Caki2 (cell line): Measurements from ENCODE around the gene TUBA1A. TPM values are rescaled to one million over a fixed set of nuclear protein-coding genes. Genes with fewer than 3 reads are reported as not detected.
"Not testable (repeated sequence)": the region's sequence is repeated elsewhere in the genome, so short reads cannot be mapped to it uniquely, and the experiment has no call there.

Source experiments
- DNase-seq: peaks from one replicate; pipeline ENCODE4 v3.0.0-alpha.2; 2015; ENCODE audit warnings: low read depth
- in situ Hi-C: cut with HindIII; loops from 2 replicates; pipeline ENCODE4 v1.10.0; 2016; ENCODE audit warnings: low sequenced_read_pairs, low pct_unique_long_range_greater_than_20kb, mixed read lengths
- total RNA-seq: library from RNA; depleted of rRNA; stranded (reverse); fragments of >200 nt; shearing (Covaris generic); gene quantifications from 2 replicates; pipeline ENCODE4 v1.2.3, GENCODE V29; 2014; ENCODE audit warnings: low replicate concordance

TUBA1A gene
- total RNA-seq, 1 experiment from 2014 or later: 654 TPM

DNA sequence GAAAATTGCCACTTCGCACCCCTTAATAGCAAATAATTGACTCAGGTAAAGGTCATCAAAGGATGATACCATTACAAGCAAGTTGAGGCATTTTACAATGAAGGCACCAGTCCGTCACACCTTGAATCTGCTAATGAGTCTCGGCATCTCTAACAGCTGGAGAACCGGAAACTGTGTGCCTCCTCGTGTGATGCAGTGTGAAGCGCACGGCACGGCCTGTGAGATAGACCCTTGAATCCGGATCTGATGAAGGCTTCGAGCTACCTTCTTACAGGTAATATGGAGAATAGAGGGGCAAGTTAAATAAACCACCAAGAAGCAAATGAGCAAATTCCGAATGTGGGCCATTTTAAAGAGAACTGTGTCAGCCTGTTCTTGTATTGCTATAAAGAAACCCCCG, 19.8 kb upstream of the TUBA1A start:
- in situ Hi-C loops: no loop called here
- DNase-seq: no peak

DNA sequence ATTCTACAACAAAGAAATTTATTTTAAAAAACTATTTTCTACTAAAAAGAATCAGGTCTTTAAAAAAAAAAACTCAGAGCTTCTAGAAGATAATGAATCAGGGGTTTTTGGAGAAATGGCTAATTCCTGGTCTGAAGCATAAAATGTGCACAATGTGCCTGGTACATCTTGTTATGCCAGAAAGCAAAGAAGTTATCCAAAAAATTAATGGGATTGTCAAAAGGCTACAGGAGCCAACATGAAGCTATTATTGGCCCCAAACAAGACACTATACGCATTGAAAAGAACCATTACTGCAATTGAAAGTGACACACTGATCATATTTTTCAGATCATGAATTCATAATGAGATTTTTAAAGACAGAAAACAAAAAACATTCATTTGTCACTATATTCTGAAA, 19.3 kb upstream of the TUBA1A start:
- DNase-seq: no peak
- in situ Hi-C loops: no loop called here

DNA sequence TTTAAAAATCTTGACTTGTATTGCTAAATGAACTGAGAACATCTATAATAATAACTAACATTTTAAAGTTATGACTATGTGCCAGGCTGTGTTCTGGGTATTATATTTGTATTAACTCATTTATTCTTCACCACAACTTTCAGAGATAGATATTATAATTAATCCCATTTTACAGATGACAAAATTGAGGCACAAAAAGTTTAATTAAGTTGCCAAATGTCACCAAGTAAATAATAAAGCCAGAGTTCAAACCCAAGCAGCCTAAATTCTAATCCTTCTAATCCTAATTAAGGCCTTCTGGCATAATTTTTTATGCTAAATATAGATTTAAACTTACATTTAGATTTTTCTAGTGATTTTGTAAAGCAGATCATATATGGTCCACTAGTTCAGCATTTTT, 17.5 kb upstream of the TUBA1A start:
- no peak for DNase-seq
- in situ Hi-C loops: no loop called here

DNA sequence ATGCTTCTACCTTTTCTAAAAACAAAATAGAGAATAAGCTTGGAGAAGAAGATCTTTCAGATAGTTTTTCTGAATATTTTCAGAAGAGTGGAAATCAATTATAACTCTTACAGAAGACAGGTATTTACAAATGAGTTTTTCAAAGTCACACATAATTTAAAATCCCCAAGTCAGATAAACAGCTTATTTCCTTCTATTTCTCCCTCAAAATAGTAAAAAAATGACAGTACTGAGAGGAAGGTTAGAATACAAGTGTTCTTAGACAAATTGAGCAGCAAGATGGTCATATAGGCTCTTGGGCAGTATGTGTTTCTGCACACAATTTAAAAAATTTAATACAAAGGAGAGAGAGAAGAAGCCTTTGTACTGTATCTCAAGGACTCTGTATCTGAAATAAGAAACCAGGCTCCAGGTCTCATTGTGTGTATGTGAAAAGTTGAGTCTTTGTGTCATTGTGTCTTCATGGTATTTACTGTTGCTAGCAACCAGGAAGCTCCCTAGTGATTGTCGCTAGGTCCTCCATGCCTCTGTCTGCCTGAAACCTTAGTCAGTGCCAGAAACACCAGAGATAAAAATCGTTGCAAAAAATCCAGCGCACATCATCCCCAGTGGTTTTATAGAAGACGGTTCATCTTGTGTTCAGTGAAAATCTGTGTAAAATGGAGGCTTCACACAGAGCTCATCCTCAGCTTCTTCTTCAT, 12.9 kb upstream of the TUBA1A start:
- in situ Hi-C loops: no loop called here
- DNase-seq: peak; percentile 50

DNA sequence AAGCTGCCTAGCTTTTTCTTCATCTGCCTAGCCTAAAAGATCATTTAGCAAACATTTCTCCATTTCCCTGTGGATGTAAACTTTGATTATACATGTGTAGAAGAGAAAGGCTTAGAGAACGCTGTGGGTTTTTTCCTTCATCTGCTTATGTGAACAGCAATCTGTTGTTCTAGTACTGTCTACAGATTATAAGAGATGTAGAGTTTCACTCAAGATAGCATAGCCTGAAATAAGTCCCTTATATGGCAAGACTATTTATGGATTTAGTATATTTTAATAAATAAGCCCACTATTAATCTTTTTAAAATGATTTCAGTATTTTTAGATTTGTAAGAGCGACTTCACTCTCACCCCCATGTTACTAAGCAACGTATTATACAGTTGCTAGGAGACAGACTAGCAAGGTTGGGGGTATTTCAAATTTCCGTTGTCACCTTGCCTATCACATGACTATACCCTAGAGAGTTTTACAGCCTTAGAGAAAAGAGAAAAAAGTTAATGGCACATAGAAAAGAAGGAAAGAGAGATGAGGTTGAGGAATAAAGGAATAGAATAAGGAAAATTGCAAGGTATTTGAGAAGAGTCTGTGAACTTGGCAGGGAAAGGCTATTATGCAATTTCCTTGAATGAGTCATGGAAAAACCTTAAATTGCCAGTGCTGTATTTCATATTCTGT, 12.2 kb upstream of the TUBA1A start:
- DNase-seq: peak; percentile 71
- in situ Hi-C loops: no loop called here

DNA sequence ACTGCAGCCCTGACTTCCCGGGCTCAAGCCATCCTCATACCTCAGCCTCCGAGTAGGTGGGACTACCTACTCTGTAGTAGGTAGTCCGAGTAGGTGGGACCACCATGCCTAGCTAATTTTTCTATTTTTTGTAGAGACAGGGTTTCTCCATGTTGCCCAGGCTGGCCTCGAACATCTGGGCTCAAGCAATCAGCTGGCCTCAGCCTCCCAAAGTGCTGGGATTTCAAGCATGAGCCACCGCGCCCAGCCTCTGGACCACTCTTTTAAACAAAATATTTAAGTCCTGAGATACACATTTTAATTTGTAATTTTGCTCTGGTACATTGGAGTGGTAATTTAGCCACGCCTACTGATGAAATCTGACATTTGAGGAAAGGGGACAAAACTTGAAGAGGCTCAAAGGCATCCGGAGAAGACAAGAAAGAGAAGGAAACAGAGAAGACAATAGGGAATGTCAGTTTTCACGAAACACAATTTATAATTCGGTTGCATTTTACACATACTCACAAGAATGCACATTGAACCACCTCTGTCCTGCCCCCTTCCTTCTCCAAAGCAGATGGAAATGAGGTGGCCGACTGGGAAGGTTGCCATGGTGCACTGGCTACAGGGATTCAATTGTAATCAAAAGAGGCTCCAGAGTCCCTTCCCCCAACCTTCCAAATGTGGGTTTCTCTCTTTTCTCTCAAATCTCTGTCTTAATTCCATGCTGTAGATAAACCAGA, 9.7 kb upstream of the TUBA1A start:
- DNase-seq: no peak

DNA sequence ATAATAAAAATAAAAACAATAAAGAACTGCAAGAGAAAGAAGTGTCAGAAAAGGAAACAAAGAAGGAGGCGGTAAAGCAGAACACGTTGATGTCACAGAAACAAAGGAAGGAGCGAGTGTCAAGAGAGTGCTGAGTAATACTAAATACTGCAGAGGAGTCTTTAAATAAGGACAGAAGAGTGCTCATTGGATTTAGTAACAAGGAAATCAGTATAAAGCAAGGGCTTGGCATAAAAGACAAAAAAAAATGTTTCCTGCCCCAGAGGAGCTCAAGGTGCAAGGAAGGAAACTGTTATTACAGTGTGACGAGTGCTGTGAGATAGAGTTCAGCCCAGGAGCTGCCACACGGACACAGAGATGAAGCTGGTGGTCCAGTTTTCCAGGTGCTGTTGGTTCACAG, 8.4 kb upstream of the TUBA1A start:
- in situ Hi-C loops: no loop called here
- DNase-seq: no peak

More for the DNA sequence above, 9.7 kb upstream of the TUBA1A start:
- in situ Hi-C loops: no loop called here

DNA sequence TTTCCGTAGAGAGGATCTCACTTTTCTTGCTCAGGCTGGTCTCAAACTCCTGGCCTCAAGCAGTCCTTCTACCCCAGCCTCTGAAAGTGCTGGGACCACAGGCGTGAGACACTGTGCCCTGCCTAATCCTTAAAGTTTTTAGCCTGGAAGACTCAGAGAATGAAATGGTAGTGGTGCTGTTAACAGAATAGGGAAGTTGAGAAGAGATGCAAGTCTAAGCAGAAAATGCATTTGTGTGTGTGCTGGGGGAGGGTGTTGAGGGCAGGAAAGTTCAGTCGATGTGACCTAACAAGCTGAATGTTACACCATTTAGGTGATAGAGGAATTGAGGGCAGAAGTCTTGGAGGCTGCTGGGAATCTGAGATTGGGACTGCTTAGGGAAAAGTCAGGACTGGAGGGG, 6.9 kb upstream of the TUBA1A start:
- no peak for DNase-seq
- in situ Hi-C loops: no loop called here

DNA sequence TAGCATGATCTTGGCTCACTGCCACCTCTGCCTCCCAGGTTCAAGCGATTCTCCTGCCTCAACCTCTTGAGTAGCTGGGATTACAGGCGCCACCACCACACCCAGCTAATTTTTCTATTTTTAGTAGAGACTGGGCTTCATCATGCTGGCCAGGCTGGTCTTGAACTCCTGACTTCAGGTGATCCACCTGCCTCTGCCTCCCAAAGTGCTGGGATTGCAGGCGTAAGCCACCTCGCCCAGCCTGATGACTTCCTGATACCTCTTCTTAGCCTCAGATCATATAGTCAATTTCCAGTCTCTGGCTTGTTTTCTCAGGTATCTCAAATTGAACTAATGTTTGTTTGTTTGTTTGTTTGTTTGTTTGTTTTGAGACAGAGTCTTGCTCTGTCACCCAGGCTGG, 4.9 kb upstream of the TUBA1A start:
- DNase-seq, in situ Hi-C loops: not testable (repeated sequence)

DNA sequence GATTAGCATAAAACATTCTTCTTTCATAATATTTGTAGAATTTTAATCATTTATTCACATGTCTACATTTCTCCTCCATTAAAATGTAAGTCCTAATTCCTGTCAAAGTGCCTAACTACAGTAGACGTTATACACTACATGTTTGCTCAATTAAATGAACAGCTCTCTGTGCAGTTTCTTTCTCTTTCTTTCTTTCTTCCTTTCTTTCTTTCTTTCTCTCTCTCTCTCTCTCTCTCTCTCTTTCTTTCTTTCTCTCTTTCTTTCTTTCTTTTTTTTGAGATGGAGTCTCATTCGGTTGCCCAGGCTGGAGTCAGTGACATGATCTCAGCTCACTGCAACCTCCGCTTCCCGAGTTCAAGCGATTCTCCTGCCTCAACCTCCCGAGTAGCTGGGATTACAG, 2.6 kb upstream of the TUBA1A start:
- DNase-seq, in situ Hi-C loops: not testable (repeated sequence)

DNA sequence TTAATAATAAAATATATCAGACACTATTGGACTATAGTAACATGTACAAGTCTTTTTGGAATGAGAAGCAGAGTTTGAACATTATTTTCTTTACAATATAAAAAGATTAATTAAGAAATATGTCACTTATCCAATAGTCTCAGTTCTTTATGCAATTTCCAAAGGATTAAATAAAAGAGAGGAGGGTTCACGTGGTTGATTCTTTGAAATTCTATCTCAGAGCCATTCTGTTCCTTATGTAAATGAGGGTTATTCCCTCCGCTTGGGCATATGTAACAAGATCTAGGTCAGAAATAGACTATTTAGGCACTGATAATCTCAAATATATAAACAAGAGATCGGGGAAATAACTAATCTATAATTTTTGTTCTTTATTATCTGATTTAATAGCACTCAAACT, 2.1 kb upstream of the TUBA1A start:
- no peak for DNase-seq
- in situ Hi-C loops: no loop called here

DNA sequence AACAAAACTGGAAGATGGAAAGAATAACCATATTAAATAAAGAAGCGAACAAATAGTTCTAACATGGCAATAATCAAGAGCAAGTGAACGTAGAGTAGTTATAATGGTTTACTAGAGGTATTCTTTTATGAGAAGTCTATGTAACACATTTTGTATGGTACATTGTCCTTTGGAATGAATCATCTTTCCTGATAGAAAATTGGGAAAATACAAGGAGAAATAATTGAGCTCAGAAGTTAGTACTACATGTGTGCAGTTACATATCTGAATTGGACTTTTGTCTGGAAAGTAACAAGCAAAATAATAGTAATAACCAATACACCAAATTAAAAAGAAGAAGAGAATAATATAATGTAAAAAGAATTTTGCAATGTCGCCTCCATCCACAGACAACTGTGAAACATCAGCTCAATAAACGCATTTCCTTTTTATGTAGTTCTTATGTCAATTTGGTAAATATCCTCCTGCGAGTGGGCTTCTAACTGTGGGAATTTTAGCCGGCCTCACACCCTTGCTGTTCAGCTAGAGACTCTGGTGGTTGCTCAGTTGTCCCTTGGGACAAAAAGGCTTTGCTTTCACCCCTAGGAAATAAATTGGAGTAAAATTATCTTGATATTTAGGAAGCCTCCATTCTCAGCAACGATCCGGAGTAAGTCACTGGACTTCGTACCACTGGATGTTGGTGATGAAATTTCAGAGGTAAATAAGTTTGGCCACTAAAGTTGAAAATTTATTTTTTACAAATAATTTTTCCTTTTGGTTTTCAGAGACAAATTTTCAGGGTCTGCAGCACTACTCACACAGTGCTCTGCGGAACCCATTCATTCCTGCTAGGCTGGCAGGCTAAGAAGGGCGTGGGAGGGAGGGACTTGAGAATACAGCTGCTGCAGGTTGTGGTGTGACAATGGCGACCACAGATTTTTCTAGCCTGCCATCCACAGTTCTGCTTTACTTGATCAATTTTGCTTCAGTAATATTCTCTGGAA, 1.1 kb upstream of the TUBA1A start:
- DNase-seq: no peak
- in situ Hi-C loops: no loop called here

DNA sequence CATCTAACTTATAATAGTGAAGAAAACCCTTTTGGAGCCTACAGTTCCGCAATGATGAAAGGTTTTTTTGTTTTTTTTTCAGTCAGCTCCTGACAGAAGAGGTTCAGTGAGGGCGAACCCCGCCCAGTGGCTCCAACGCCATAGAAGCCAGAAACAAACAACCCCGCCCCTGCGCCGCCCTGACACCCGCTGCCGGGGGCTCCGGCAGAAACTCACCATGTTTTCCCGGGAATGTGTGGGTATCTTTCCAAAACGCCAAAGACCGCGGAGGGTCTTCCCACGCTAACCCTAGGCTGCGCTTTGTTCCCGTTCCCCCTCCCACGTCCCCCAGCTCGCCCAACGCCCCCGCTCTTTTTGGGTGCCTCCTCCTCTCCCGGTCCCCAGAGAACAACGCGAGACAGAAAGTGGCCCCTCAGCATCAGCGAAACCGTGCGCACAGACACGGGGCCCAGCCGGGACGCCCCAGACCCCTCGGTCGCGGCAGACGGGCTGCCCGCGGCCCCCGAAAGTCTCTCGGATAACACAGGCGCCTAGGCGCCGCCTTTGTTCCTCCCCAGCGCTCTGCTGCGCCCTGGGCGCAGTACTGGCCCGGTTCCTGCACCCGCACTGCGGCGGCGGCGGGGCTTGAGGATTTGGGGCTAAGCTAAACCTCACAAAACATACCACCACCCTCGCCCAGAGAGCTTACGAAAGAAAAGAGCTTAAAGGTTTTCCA, 522 bp downstream of the TUBA1A start:
- in situ Hi-C loops: no loop called here
- DNase-seq: peak; percentile 77

DNA sequence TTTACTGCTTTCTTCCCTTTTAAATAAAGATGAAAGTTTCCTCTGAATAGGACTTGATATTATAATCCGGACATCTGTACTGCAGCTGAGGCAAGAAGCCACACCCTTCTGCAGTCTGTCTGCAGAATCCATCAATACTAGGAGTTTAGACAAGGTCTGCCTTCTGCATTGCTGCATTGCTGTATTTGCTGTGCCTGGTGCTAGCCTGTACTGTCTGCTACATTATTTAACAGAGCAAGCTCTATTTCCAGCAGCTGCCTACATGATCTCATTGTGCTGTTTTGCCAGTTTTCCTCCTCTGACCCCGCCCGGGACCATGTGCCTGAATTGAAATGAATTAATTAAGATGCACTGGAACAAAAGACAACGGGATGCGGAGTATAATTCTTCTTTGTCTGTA, 1.7 kb downstream of the TUBA1A start:
- DNase-seq: no peak
- in situ Hi-C loops: no loop called here

DNA sequence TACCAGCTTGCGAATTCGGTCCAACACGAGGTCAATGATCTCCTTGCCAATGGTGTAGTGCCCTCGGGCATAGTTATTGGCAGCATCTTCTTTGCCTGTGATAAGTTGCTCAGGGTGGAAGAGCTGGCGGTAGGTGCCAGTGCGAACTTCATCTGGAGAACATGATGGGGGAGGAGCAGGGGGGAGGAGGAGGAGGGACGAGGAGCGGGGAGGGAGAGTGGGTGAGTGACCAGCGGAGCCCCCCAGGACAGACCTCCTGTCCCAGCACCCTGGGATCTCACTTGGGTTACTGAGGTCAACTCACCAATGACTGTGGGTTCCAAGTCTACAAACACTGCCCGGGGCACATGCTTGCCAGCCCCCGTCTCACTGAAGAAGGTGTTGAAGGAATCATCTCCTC, 2.6 kb downstream of the TUBA1A start:
- DNase-seq, in situ Hi-C loops: not testable (repeated sequence)

DNA sequence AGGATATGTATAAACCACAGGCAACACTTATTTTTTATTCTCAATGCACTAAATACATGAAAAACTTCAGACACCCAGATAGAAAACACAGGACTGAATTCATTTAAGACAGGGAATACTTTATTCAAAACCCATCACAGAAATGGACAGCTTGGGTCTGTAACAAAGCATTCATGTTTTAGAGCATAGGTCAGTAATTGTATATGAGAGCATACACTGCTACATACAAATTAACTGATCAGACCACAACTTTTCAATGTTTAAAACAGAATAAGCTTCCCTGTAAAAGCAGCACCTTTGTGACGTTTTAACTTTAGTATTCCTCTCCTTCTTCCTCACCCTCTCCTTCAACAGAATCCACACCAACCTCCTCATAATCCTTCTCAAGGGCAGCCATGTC, 4.2 kb downstream of the TUBA1A start:
- DNase-seq, in situ Hi-C loops: not testable (repeated sequence)

DNA sequence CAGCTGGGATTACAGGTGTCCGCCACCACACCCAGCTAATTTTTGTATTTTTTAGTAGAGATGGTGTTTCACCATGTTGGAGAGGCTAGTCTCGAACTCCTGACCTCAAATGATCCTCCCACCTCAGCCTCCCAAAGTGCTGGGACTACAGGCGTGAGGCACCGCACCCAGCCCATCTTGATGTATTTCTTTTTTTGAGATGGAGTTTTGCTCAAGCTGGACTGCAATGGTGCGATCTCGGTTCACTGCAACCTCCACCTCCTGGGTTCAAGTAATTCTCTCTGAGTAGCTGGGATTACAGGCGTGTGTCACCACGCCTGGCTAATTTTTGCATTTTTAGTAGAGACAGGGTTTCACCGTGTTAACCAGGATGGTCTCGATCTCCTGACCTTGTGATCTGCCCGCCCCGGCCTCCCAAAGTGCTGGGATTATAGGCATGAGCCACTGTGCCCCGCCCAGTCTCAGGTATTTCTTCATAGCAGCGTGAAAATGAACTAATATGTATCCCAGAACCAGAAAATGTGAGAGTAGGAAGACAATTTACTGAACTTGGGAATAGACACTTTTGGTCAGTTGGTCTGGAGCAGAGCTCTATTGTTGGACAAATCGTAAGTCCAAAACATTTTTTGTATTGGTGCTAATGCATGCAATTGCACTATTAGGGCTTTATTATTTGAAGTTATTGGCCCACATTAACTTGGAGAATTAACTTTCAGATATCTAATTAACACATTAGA, 5.5 kb downstream of the TUBA1A start:
- DNase-seq, in situ Hi-C loops: not testable (repeated sequence)
